ENCODE measurements around the gene RTF2. TPM values are rescaled to one million over a fixed set of nuclear protein-coding genes. Genes with fewer than 3 reads are reported as not detected.

Gene RTF2
- total RNA-seq, 6 experiments from 2014 or later: 148 to 158 (median 153) TPM

- TF ChIP-seq CTCF (IDR thresholded peaks at IDR 0.05): no peak
- Mint-ChIP-seq H3K4me1 (ENCODE audit: low read depth) (peaks cover 66% of the 10 kb centered on the region), H3K4me3 (peak overlapping the region; percentile 54), H3K36me3 (ENCODE audit: low read depth) (no peaks in the 10 kb centered on the region), H3K9me3 (no peaks in the 10 kb centered on the region), H3K27ac (peak overlapping the region; percentile 92), H3K27me3 (ENCODE audit: insufficient read depth) (peaks cover 2% of the 10 kb centered on the region; the same call in 1 of the 2 replicates)
- peak; percentile 98 for DNase-seq
Measured at GRCh38 chr20:56439771-56440291, 28.6 kb upstream of the RTF2 start.

- H3K4me3 Mint-ChIP-seq: peak overlapping the region; percentile 54
- no peaks in the 10 kb centered on the region for H3K9me3 Mint-ChIP-seq
- H3K4me1 Mint-ChIP-seq (ENCODE audit: low read depth): peaks cover 62% of the 10 kb centered on the region
- no peak for TF ChIP-seq CTCF (IDR thresholded peaks at IDR 0.05)
- H3K27me3 Mint-ChIP-seq (ENCODE audit: insufficient read depth): peaks cover 2% of the 10 kb centered on the region; the same call in 1 of the 2 replicates
- no peak for DNase-seq
- peak overlapping the region; percentile 92 for H3K27ac Mint-ChIP-seq
- H3K36me3 Mint-ChIP-seq (ENCODE audit: low read depth): no peaks in the 10 kb centered on the region
Measured at GRCh38 chr20:56440346-56441007, 27.9 kb upstream of the RTF2 start.

GRCh38 chr20:56442389-56443365 lies 25.8 kb upstream of the RTF2 start:
- Mint-ChIP-seq H3K27ac (peak overlapping the region; percentile 92), H3K36me3 (ENCODE audit: low read depth) (no peaks in the 10 kb centered on the region), H3K4me1 (ENCODE audit: low read depth) (peaks cover 61% of the 10 kb centered on the region), H3K9me3 (no peaks in the 10 kb centered on the region), H3K4me3 (peak overlapping the region; percentile 63; the same call in 1 of the 2 replicates), H3K27me3 (ENCODE audit: insufficient read depth) (peaks cover 2% of the 10 kb centered on the region; the same call in 1 of the 2 replicates)
- DNase-seq: no peak
- no peak for TF ChIP-seq CTCF (IDR thresholded peaks at IDR 0.05)

GRCh38 chr20:56443654-56444540 lies 24.5 kb upstream of the RTF2 start:
- no peak for TF ChIP-seq CTCF (IDR thresholded peaks at IDR 0.05)
- H3K36me3 Mint-ChIP-seq (ENCODE audit: low read depth): no peaks in the 10 kb centered on the region
- peaks cover 49% of the 10 kb centered on the region for H3K4me1 Mint-ChIP-seq (ENCODE audit: low read depth)
- H3K4me3 Mint-ChIP-seq: peak overlapping the region; percentile 62
- DNase-seq: peak; percentile 48
- no peaks in the 10 kb centered on the region for H3K9me3 Mint-ChIP-seq
- H3K27ac Mint-ChIP-seq: peak overlapping the region; percentile 90
- peaks cover 2% of the 10 kb centered on the region; the same call in 1 of the 2 replicates for H3K27me3 Mint-ChIP-seq (ENCODE audit: insufficient read depth)

- Mint-ChIP-seq H3K9me3 (no peaks in the 10 kb centered on the region), H3K27ac (peak overlapping the region; percentile 3; the same call in 1 of the 2 replicates), H3K4me3 (no peak overlapping the region), H3K27me3 (ENCODE audit: insufficient read depth) (peaks cover under 1% of the 10 kb centered on the region; the same call in 1 of the 2 replicates), H3K4me1 (ENCODE audit: low read depth) (peaks cover 37% of the 10 kb centered on the region), H3K36me3 (ENCODE audit: low read depth) (no peaks in the 10 kb centered on the region)
- no peak for DNase-seq
- TF ChIP-seq CTCF (IDR thresholded peaks at IDR 0.05): no peak
Measured at GRCh38 chr20:56445130-56445529, 23.3 kb upstream of the RTF2 start.
